Epithelial cell of alveolus of lung (primary cell): ENCODE results near the gene MYOM1. TPM values are rescaled to one million over a fixed set of nuclear protein-coding genes. Genes with fewer than 3 reads are reported as not detected.

Experiments
- total RNA-seq: library from RNA; depleted of rRNA; stranded (reverse); fragments of >200 nt; gene quantifications from 2 replicates; pipeline ENCODE4 v1.2.1, GENCODE V29; 2015

MYOM1 gene
- 0.13 and 0.48 TPM in 2 replicates for total RNA-seq

DNA sequence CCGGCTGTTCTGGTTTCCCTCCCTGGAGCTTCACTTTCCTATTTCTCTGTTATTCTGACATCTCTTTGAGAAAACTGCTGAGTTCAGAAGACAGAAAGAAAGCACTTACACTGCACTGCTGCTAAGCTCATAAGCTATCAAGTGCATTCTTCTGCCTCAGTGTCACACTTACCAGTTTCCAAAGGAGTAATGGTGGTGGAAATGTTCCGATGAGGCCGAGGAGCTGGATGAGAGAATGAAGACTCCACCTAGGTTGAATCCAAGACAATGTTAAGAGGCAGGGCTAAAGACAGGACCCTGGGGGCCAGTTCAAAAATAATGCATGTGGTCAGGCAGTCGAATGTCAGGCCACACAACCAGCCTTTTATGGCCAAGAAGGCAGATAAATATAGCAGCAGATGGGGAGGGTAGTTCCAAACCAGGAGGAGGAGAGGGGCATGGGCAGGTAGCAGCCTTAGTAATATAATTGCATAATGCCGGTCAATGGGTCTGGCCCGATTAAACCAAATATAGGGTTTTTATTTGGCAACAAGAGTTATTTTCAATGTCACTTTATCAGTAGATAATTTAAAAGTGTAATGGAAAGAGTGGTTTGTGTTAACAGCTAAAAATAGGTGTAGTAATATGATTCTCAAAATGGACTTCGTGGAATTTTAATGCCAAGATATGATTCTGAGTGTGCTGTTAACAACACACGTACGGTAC is at the start of gene MYOM1:
MYOM1 (minus strand) TSS at position 338 of the 705 bp plus-strand sequence. CDS start 4,745 bp downstream, outside the sequence.

GRCh38 chr18:3261373-3262233 is 41.8 kb upstream of the MYOM1 start, which contains the start of gene MYL12B:
Gene MYL12B, plus strand, starts transcription at chr18:3262133. Its CDS starts 10,766 bp downstream, at chr18:3272899.

DNA sequence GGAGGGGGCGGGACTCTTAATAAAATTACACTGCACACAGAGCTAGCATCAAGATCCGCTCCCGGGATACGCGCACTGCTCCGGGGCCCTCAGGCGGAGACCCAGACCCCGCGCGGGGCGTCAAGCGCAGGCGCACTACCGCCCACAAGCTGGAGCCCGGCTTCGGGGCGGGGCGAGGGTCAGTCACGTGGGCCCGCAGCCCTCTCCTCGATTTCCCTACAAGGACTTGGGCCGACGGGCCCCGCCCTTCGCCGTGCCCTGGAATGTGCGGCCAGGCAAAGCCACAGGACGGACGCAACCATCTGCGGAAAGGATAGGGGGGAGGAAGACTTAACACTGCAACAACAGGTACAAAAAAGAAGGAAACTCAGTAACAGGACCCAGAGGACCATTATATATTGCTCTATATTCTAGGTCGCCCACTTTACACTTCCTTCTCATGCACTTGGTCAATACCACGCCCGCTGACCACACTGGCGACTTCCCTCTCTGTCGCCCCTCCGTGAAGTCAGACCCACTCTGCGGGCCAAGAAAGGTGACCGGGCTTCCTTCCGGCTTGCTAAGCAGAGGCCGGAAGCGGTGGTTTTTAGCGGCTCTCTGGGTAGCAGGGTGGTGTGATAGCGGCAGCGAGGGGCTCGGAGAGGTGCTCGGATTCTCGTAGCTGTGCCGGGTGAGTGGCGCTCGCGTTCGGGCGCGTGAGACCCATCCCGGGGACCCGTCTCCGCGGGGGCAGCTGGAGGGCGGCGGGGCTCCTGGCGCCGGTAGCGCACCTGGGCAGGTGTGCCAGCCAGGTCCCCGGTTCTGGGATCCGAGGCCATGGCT is 27.7 kb upstream of the MYOM1 start, which contains the start of gene MYL12A:
MYL12A (plus strand) TSS at position 562 of the 822 bp plus-strand sequence. CDS start 5,447 bp downstream, outside the sequence.

Other genes starting within 250 kb of the MYOM1 start
- gene LPIN2, start 206.8 kb downstream of the MYOM1 start, total RNA-seq = 23.6 and 27.2 TPM in 2 replicates
- gene MYL12A, start 27.8 kb upstream of the MYOM1 start, total RNA-seq = 359 and 754 TPM in 2 replicates
- gene MYL12B, start 42.2 kb upstream of the MYOM1 start, total RNA-seq = 258 and 549 TPM in 2 replicates
- gene TGIF1, start 230.2 kb upstream of the MYOM1 start, total RNA-seq = 84.1 and 113 TPM in 2 replicates